RWPE2 (cell line): ENCODE data around the gene VAMP4.
"Not testable (repeated sequence)": the region's sequence is repeated elsewhere in the genome, so short reads cannot be mapped to it uniquely, and the experiment has no call there.

Experiments
- ATAC-seq: fragments of 200-7000 bp; cut with Tn5 transposase; 3 replicates; pipeline ENCODE4 v1.9.1; 2021; ENCODE audit warnings: low read depth
- DNase-seq: peaks from one replicate; pipeline ENCODE4 v3.0.0-alpha.2; 2020; ENCODE audit warnings: low spot score
- H3K27ac ChIP-seq: fragments of 450-650 bp; 2 replicates; pipeline ENCODE4 v1.5.1; 2017; ENCODE audit warnings: mild to moderate bottlenecking; ENCODE audit not compliant: poor library complexity, severe bottlenecking
- H3K27me3 ChIP-seq: fragments of 250-450 bp; sonication (Bioruptor Pico); 2 replicates; pipeline ENCODE4 v1.5.1; 2021; ENCODE audit warnings: mild to moderate bottlenecking, moderate library complexity; ENCODE audit not compliant: insufficient read depth, poor library complexity, severe bottlenecking
- H3K36me3 ChIP-seq: fragments of 250-450 bp; sonication (Bioruptor Pico); 2 replicates; pipeline ENCODE4 v1.5.1; 2020; ENCODE audit warnings: low read depth, mild to moderate bottlenecking, moderate library complexity
- H3K4me1 ChIP-seq: fragments of 250-450 bp; sonication (Bioruptor Pico); 2 replicates; pipeline ENCODE4 v1.5.1; 2021; ENCODE audit warnings: mild to moderate bottlenecking, moderate library complexity; ENCODE audit not compliant: insufficient read depth, poor library complexity, severe bottlenecking
- H3K4me3 ChIP-seq: fragments of 250-450 bp; sonication (Bioruptor Pico); 2 replicates; pipeline ENCODE4 v1.5.1; 2021; ENCODE audit warnings: mild to moderate bottlenecking, moderate library complexity; ENCODE audit not compliant: severe bottlenecking
- H3K9me3 ChIP-seq: fragments of 250-450 bp; sonication (Bioruptor Pico); 2 replicates; pipeline ENCODE4 v1.5.1; 2021; ENCODE audit warnings: mild to moderate bottlenecking, moderate library complexity; ENCODE audit not compliant: severe bottlenecking
- CTCF ChIP-seq: fragments of 450-650 bp; IDR thresholded peaks from one replicate; pipeline ENCODE4 v1.5.1; 2017; ENCODE audit warnings: mild to moderate bottlenecking, moderate library complexity; ENCODE audit not compliant: poor library complexity, severe bottlenecking

Gene VAMP4

DNA sequence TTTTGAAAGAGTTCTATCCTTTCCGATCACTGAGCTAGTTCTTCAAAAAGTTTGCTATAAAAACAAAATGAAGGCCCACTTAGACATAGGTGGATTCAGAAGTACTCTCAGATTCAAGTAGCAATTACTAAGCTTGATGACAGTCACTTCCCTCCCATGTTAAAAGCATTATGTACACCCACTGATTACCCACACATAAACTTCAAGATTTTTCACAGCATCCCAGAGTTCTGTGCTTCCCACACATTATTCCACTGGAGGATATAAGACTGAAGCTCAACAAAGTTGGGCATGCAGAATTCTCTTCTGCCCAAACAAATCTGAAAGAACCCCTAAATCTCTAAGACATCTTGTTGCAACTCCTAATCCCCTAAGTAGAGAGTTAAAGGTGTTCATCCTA lies 29.5 kb downstream of the VAMP4 start:
- Histone ChIP-seq H3K36me3 (peaks cover 19% of the 10 kb centered on the region), H3K27me3 (no peaks in the 10 kb centered on the region), H3K4me1 (no peaks in the 10 kb centered on the region), H3K27ac (no peak overlapping the region), H3K4me3 (no peak overlapping the region), H3K9me3 (no peaks in the 10 kb centered on the region)
- no peak for ATAC-seq
- TF ChIP-seq CTCF = no peak
- DNase-seq = no peak

GRCh38 chr1:171711643-171712042 lies 30.2 kb downstream of the VAMP4 start:
- no peak overlapping the region for H3K4me3 ChIP-seq
- DNase-seq (no peak), ATAC-seq (no peak)
- no peak for TF ChIP-seq CTCF
- H3K27me3 ChIP-seq = no peaks in the 10 kb centered on the region
- H3K9me3 ChIP-seq = no peaks in the 10 kb centered on the region
- H3K36me3 ChIP-seq = peaks cover 19% of the 10 kb centered on the region
- H3K4me1 ChIP-seq = no peaks in the 10 kb centered on the region
- no peak overlapping the region for H3K27ac ChIP-seq

GRCh38 chr1:171707583-171707982 lies 34.3 kb downstream of the VAMP4 start:
- Histone ChIP-seq H3K36me3 (peaks cover 34% of the 10 kb centered on the region), H3K4me3 (no peak overlapping the region), H3K27ac (no peak overlapping the region), H3K9me3 (no peaks in the 10 kb centered on the region), H3K4me1 (no peaks in the 10 kb centered on the region), H3K27me3 (no peaks in the 10 kb centered on the region)
- no peak for ATAC-seq
- no peak for DNase-seq
- no peak for TF ChIP-seq CTCF

- ATAC-seq (no peak), DNase-seq (no peak)
- TF ChIP-seq CTCF = no peak
- H3K4me3 ChIP-seq = no peak overlapping the region
- H3K9me3 ChIP-seq = no peaks in the 10 kb centered on the region
- peaks cover 16% of the 10 kb centered on the region for H3K36me3 ChIP-seq
- no peaks in the 10 kb centered on the region for H3K4me1 ChIP-seq
- no peak overlapping the region for H3K27ac ChIP-seq
- H3K27me3 ChIP-seq = no peaks in the 10 kb centered on the region
These were observed 39.3 kb downstream of the VAMP4 start for GRCh38 chr1:171702598-171702997.

- no peaks in the 10 kb centered on the region for H3K27me3 ChIP-seq
- H3K4me3 ChIP-seq = no peak overlapping the region
- H3K36me3 ChIP-seq = peaks cover 8% of the 10 kb centered on the region
- H3K4me1 ChIP-seq = no peaks in the 10 kb centered on the region
- no peaks in the 10 kb centered on the region for H3K9me3 ChIP-seq
- ATAC-seq (no peak), DNase-seq (no peak)
- no peak for TF ChIP-seq CTCF
- no peak overlapping the region for H3K27ac ChIP-seq
These were observed 42.3 kb downstream of the VAMP4 start for GRCh38 chr1:171699531-171699930.

GRCh38 chr1:171695772-171696171 lies 46.1 kb downstream of the VAMP4 start:
- not testable (repeated sequence) for H3K4me1 ChIP-seq, ATAC-seq, DNase-seq

DNA sequence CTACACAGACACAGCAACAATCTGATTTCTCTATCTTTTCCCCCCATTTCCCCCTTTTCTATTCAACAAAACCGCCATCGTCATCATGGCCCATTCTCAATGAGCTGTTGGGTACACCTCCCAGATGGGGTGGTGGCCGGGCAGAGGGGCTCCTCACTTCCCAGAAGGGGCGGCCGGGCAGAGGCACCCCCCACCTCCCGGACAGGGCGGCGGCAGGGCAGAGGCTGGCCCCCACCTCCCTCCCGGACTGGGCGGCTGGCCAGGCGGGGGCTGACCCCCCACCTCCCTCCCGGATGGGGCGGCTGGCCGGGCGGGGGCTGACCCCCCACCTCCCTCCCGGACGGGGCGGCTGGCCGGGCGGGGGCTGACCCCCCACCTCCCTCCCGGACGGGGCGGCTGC lies 48.3 kb downstream of the VAMP4 start:
- not testable (repeated sequence) for H3K4me1 ChIP-seq, H3K27ac ChIP-seq, DNase-seq, H3K36me3 ChIP-seq, H3K4me3 ChIP-seq, ATAC-seq, H3K9me3 ChIP-seq, H3K27me3 ChIP-seq

More at GRCh38 chr1:171695772-171696171, 46.1 kb downstream of the VAMP4 start:
- H3K4me3 ChIP-seq, H3K27me3 ChIP-seq, H3K27ac ChIP-seq, H3K9me3 ChIP-seq, H3K36me3 ChIP-seq: not testable (repeated sequence)
